Keratinocyte (primary cell): ENCODE results near the gene OPRL1.

Source experiments
- EZH2 ChIP-seq: IDR thresholded peaks from one replicate; pipeline ENCODE4 v1.6.1; 2012; ENCODE audit warnings: inconsistent platforms, mild to moderate bottlenecking, low read length, moderate library complexity
- TF ChIP-seq, protein P1 (sequence below), 3 experiments: IDR thresholded peaks in 1 of 3; conservative IDR thresholded peaks in 1 of 3; optimal IDR thresholded peaks in 1 of 3; 2 replicates in 2 of 3; 3 replicates in 1 of 3; pipeline versions ENCODE3 to v1.5.1; 2011; ENCODE audit warnings: low read length in 3 of 3, mild to moderate bottlenecking in 3 of 3, moderate library complexity in 2 of 3, control low read depth in 1 of 3, inconsistent platforms in 1 of 3; ENCODE audit not compliant: insufficient read depth in 2 of 3; ENCODE audit errors: extremely low read depth in 1 of 3

DNA sequence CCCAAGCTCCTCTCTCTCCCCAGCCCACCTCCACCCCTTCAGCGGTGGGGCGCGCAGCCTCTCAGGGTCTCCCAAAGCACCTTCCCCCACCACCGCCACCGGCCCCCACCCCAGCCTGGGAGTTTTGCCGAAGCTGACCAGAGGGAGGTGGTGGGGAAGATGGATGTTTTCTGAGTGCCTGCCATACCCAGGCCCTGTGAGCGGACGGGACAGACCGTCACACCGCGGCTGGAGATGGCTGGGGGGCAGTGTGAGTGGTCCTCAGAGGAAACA lies 38.2 kb upstream of the OPRL1 start:
- TF ChIP-seq EZH2, result no peak
- TF ChIP-seq, protein P1, sequence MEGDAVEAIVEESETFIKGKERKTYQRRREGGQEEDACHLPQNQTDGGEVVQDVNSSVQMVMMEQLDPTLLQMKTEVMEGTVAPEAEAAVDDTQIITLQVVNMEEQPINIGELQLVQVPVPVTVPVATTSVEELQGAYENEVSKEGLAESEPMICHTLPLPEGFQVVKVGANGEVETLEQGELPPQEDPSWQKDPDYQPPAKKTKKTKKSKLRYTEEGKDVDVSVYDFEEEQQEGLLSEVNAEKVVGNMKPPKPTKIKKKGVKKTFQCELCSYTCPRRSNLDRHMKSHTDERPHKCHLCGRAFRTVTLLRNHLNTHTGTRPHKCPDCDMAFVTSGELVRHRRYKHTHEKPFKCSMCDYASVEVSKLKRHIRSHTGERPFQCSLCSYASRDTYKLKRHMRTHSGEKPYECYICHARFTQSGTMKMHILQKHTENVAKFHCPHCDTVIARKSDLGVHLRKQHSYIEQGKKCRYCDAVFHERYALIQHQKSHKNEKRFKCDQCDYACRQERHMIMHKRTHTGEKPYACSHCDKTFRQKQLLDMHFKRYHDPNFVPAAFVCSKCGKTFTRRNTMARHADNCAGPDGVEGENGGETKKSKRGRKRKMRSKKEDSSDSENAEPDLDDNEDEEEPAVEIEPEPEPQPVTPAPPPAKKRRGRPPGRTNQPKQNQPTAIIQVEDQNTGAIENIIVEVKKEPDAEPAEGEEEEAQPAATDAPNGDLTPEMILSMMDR (optimal IDR thresholded peaks at IDR 0.05 in 1 of 3, IDR thresholded peaks at IDR 0.05 in 1 of 3, conservative IDR thresholded peaks at IDR 0.05 in 1 of 3; ENCODE audit: extremely low read depth in 1 of 3, insufficient read depth in 2 of 3, low read length in 3 of 3), result no peak
